ENCODE results near the gene MEGF8.
"Not testable (repeated sequence)": the region's sequence is repeated elsewhere in the genome, so short reads cannot be mapped to it uniquely, and the experiment has no call there.

DNA sequence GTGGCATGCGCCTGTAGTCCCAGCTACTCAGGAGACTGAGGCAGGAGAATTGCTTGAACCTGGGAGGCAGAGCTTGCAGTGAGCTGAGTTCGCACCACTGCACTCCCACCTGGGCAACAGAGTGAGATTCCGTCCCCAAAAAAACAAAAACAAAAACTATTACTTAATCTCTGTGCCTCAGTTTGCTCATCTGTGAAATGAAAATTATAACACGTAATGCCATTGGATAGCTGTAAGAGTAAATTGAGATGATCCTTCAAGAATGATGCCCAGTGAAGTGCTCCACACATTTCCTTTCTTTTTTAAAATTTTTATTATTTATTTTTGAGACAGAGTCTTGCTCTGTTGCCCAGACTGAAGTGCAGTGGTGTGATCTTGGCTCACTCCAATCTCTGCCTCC lies 14.5 kb downstream of the MEGF8 start:
- TF ChIP-seq POLR2A (IDR thresholded peaks at IDR 0.05) = not testable (repeated sequence)
- TF ChIP-seq, protein P1, sequence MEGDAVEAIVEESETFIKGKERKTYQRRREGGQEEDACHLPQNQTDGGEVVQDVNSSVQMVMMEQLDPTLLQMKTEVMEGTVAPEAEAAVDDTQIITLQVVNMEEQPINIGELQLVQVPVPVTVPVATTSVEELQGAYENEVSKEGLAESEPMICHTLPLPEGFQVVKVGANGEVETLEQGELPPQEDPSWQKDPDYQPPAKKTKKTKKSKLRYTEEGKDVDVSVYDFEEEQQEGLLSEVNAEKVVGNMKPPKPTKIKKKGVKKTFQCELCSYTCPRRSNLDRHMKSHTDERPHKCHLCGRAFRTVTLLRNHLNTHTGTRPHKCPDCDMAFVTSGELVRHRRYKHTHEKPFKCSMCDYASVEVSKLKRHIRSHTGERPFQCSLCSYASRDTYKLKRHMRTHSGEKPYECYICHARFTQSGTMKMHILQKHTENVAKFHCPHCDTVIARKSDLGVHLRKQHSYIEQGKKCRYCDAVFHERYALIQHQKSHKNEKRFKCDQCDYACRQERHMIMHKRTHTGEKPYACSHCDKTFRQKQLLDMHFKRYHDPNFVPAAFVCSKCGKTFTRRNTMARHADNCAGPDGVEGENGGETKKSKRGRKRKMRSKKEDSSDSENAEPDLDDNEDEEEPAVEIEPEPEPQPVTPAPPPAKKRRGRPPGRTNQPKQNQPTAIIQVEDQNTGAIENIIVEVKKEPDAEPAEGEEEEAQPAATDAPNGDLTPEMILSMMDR (IDR thresholded peaks at IDR 0.05) = not testable (repeated sequence)
